GM12872 (cell line): ENCODE results near the gene AKT3.

Source experiments
- TF ChIP-seq, protein P1 (sequence below): IDR thresholded peaks from 3 replicates; pipeline ENCODE4 v1.5.1; 2011; ENCODE audit warnings: low read depth, mild to moderate bottlenecking, low read length, moderate library complexity; ENCODE audit not compliant: insufficient read depth

Gene AKT3

DNA sequence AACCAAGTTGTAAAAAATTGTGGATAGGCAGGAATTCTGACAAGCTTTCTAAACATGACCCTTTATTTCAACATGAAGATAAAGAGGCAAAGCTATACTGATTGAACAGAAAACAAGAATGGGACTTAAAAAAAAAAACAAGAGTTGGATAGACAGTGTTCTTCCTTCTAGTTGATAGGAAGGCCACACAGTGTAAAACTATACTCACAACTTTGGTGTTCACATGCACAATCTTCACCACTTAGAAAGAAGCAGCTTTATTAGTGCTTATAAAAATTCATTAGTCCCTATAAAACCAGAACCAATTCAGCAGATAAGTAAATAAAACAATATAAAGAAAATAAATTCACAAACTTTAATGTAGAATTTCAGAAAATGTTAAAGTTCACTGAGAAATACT lies 101.8 kb downstream of the AKT3 start:
- TF ChIP-seq, protein P1, sequence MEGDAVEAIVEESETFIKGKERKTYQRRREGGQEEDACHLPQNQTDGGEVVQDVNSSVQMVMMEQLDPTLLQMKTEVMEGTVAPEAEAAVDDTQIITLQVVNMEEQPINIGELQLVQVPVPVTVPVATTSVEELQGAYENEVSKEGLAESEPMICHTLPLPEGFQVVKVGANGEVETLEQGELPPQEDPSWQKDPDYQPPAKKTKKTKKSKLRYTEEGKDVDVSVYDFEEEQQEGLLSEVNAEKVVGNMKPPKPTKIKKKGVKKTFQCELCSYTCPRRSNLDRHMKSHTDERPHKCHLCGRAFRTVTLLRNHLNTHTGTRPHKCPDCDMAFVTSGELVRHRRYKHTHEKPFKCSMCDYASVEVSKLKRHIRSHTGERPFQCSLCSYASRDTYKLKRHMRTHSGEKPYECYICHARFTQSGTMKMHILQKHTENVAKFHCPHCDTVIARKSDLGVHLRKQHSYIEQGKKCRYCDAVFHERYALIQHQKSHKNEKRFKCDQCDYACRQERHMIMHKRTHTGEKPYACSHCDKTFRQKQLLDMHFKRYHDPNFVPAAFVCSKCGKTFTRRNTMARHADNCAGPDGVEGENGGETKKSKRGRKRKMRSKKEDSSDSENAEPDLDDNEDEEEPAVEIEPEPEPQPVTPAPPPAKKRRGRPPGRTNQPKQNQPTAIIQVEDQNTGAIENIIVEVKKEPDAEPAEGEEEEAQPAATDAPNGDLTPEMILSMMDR: no peak

DNA sequence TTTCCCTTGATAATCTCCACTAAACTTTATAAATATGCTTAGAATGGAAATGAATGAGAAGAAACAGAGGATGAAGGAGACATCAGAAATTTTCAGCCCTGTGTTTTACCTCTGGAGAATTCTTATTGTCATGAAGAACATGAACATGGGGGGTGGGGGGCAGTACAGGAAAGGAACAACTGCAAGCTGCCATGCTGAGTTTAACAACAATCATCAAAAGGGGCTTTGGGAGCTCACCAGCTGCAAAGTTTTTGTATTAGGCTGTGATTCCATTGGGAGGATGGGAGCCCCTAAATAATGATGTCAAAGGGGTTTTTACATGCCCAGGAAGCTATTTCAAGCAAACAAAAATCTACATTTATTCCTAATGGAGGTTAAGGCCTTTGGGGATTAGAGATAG lies 103.3 kb downstream of the AKT3 start:
- TF ChIP-seq, protein P1: no peak

GRCh38 chr1:243745356-243745755 lies 104.7 kb downstream of the AKT3 start:
- TF ChIP-seq, protein P1: no peak

GRCh38 chr1:243742819-243743218 lies 107.2 kb downstream of the AKT3 start:
- TF ChIP-seq, protein P1: no peak

DNA sequence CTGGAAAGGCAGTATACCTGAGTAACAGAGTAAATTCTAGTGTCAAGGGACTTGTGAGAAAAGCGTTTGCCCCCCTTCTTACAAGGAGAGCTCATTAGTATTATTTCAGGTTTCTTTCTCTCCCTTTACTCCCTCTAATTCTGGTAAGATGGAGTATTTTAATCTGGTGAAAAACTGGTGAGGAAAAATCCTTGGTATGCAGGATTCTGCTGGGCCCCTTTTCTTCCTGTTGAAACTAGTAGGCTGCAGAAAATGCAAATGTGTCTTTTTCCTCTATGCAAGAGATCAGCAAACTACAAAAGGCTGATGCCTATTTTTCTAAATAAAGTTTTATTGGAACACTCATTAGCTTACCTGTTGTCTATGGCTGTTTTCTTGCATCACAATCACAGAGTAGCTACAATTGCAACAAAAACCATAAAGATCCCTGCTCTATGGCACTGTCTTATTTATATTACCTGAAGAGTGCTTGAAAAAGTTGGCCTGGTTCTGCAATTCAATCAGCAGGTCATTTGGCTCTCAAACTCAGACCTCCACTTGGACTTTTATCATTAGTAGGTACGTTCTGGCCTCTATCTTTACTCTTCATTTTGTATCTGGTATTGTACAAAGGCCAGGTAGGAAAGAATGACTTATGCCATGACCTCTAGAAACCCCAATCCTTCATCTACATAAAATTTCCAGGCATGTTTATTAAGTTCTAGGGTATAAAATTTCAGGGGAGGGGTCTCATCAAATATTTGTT lies 109.6 kb downstream of the AKT3 start:
- TF ChIP-seq, protein P1: no peak

DNA sequence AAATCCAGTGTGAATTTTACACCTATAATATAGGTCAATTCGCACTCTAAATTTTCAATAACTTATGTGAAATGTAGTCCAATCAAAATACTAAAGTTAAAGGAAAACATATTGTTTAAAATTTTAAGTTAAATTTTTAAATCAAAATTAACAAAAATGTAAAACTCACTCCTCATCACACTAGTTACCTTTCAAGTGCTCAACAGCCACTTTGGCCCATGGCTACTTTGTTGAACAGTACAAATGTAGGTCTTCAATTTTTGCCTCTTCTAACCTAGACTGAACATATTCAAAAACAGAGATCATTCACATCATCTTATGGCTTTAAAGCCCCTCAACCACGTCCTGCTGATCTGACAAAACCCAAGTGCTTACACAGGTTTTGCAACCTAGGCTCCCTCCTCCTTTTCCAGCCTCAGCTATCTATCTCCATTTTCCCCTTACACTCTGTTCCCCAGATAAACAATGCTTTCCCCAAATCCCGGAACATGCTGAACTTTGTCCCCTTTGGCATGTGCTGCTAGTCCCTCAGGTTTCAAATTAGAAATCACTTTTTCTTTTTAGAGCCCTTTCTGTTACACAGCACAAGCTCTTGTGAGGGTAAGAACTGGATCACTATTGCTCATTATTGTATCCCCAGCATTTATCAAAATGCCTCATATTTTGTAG lies 110.6 kb downstream of the AKT3 start:
- TF ChIP-seq, protein P1: no peak

DNA sequence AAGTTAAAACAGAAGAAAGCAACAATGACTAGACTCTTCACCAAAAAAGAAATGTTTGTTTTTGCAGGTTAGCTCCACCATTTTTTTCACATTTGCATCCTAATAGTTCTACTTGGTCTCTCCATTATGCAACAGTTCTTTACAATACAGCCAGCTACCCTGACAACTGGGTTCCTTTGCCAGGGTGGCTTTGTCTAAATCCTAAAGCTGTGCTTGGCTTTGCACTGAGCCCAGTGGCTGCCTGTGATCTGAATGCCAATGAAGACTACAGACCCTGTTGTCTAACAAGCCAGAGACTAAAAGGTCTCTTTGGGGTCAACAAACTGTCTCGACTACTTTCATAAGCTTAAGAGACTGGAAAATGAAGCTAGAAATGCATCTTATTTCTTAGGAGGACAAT lies 112.0 kb downstream of the AKT3 start:
- TF ChIP-seq, protein P1: no peak
